GM12874 (cell line): ENCODE data around the gene COPS7B.

Source experiments
- CTCF ChIP-seq: IDR thresholded peaks from 2 replicates; pipeline ENCODE4 v1.5.1; 2011; ENCODE audit warnings: low read depth, mild to moderate bottlenecking, control low read depth, low read length, moderate library complexity; ENCODE audit not compliant: insufficient read depth

Gene COPS7B

DNA sequence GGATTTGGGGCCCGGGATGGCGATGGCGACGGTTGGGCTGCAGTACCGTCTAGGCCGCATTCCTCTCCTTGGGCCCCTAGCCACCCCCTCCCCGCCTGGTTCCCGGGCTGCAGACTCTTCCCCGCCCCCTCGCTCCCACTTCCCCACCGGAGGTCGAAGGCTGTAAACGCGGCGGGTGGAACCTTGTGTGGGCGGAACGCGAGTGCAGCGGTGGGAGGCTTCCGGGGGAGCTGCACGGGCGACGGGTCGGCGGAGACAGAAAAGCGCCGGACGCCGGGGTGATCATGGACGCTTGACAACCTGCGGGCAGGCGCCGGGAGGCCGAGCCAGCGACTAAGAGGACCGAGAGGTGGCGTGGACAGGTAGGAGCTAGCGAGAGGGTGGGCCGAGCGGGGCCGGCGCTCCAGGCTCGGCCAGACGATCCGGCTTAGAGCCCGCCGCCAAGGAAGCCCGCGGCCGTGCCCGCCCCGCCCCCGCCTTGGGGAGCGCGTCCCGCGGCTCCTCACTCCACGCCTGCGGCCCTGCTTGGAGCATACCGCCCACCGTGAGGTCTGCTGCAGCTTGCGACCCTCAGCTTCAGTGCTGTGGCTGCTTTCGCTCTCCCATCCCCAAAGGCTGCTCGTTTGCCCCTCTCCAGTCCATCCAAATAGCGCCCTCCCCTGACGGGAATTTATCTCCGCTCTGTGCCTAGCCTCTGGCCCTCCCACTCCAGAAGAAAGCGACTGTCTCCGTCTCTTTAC is at the start of gene COPS7B:
Gene COPS7B (plus strand): TSS at position 269 of the 740 bp plus-strand sequence. CDS start 2,126 bp downstream, outside the sequence.
- TF ChIP-seq CTCF, result peak; percentile 58

DNA sequence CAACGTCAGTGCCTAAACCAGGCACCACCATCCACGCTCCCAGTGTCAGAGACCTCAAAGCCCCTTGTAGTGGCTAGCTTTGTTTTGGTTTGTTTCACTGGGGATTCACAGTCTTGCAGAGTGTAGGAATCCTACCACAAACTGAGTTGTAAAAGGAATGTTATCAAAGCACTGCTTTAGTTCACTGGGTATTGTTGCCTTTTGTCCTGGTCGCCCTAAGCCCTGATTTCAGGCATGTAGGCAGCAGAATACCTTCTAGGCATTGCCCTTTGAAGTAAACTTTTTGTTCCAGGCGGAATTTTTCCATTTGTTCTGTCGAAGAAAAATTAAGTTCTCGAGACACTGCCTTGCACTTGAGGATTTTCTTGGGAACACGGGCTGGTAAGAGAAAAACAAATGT is 48.5 kb upstream of the COPS7B start:
- TF ChIP-seq CTCF, result no peak

DNA sequence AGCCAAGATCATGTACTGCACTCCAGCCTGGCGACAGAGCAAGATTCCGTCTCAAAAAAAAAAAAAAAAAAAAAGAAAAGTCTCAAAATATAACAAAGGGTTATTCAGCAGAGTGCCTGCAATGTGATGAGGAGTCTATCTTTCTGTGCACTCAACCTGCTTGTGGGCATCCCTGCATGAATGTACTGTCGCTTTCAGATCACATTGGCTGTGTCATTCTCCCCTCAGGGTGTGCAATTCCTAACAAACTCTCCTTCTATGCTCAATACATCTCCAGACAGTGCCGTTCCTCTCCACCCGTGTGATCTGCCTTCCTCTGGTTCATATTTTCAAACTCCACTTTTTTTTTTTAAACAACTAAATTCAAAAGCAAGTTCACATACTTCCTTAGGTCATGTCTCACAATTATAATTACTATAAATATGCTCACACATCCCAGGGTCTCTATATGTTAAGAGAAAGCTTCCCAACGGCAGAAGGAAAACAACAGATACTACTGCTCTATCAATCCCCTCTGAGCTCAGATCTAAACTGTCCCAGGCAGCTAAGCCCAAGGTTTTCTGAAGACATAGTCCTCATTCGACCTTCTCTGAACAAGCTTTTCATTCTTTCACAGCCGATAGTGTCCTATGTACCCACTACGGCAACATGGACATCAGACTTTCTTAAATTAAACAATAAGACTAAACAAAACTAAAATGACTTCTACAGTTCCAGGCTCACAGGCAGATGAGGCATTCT is 42.7 kb upstream of the COPS7B start:
- no peak for TF ChIP-seq CTCF

DNA sequence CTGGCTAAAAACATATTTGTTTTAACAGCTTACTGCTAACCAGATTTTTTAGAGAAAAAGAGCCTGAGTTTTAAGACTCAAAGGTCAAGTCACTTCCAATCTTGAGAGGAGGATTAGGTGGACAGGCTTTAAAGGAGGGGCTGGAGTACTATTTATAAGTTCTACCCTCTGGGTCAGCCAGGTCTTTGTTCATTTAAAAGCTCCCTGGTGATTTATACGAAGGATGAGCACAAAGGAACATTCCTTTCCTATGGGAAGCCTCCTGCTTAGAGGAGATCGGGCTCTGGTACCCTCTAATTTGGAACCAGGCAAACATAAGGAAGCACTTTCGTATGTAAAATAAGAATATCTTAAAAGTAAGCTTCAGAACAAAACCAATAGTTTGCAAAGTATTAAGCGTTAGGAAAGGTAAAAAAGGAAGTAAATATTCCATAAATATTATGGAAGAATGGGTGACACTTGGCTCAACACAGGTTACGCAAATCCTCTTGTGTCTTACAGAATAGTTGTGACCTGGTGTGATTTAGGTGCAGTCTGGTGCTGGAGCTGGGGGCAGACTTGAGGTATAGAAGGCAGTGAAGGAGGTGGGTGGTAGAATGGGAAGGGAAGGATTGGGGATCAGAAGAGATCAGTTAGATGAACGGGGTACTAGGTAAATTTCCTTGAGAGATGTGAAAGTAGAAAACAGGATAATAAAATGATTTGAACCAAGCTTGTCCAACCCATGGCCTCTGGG is 40.8 kb upstream of the COPS7B start:
- no peak for TF ChIP-seq CTCF

DNA sequence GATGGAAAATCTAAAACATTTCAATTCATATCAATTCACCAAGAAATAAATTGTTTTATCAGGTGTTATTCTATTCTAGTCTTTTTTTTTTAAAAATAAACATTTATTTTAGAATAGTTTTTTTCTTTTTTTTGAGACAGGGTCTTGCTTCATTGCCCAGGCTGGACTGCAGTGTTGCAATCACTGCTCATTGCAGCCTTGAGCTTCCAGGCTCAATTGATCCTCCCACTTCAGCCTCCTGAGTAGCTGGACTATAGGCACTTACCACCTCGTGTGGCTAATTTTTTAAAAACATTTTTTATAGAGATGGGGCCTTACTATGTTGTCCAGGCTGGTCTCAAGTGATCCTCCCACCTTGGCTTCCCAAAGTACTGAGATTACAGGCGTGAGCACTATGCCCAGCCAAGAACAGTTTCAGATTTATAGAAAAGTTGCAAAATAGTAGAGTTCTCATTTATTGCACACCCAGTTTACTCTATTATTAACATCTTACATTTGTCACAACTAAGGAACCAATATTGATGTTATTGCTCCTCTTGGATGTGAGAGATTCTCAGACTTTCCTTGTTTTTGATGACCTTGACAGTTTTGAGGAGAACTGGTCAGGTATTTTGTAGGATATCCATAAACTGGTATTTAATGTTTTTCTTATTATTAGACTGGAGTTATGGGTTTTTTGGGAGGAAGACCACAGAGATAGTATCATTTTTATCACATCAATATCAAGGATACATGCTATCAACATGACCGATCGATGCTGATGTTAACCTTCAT is 35.0 kb upstream of the COPS7B start:
- no peak for TF ChIP-seq CTCF

DNA sequence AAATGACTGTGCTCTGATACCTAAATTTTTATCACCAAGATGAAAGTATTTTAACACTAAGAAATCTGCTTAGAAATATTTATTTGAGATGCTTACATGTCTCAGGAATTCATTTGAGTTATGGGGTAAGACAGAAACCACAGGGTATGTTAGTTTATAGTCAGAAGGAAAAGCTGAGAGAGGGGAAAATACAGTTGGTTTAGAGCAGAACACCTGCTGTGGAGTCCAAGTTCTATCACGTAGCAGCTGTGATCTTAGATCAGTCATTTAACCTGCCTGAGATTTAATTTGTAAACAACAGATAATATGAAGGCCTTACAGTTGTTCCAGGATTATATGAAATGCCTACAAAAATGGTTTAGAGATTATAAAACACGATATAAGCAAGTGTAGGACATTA is 34.2 kb upstream of the COPS7B start:
- TF ChIP-seq CTCF, result no peak
